Panc1 (cell line): Measurements from ENCODE around the gene SLC8A1. TPM values are rescaled to one million over a fixed set of nuclear protein-coding genes. Genes with fewer than 3 reads are reported as not detected.
"Not testable (repeated sequence)": the region's sequence is repeated elsewhere in the genome, so short reads cannot be mapped to it uniquely, and the experiment has no call there.

ENCODE experiments used
- ATAC-seq: fragments of 200-7000 bp; cut with Tn5 transposase; 2 replicates; pipeline ENCODE4 v1.9.1; 2020; ENCODE audit warnings: mild to moderate bottlenecking, moderate library complexity
- BruUV-seq: library from RNA; stranded (reverse); fragments of 400-500 nt; replicated peaks from 2 replicates; lab custom pipeline; 2021; lab: Mats Ljungman, UMichigan
- CTCF ChIA-PET: fragments of 300-600 bp; sonication (Branson Sonifier 250); formaldehyde crosslinking; loops from one replicate; lab custom pipeline; 2022; ENCODE audit warnings: antibody characterized with exemption; lab: Charles Lee
- POLR2A ChIA-PET: fragments of 300-600 bp; sonication (Branson Sonifier 250); formaldehyde crosslinking; loops from one replicate; lab custom pipeline; 2022; ENCODE audit warnings: antibody characterized with exemption; lab: Charles Lee
- DNase-seq: peaks from one replicate; pipeline ENCODE4 v3.0.0-alpha.2; 2010; ENCODE audit warnings: low read depth, low spot score
- H3K27ac ChIP-seq: 2 replicates; pipeline ENCODE4 v1.5.1; 2011; ENCODE audit warnings: mild to moderate bottlenecking, low read length, inconsistent platforms
- H3K27me3 ChIP-seq: fragments of 200-500 bp; sonication (Bioruptor generic); 2 replicates; pipeline ENCODE4 v1.6.0; 2014; ENCODE audit warnings: low read length, inconsistent platforms; ENCODE audit not compliant: control insufficient read depth, insufficient read depth
- H3K36me3 ChIP-seq: fragments of 200-500 bp; sonication (Bioruptor generic); 2 replicates; pipeline ENCODE4 v1.5.1; 2014; ENCODE audit warnings: inconsistent platforms, mild to moderate bottlenecking, low read length, moderate library complexity; ENCODE audit not compliant: control insufficient read depth, insufficient read depth
- H3K4me1 ChIP-seq: 2 replicates; pipeline ENCODE4 v1.5.1; 2011; ENCODE audit warnings: inconsistent platforms, mild to moderate bottlenecking, low read length, moderate library complexity; ENCODE audit not compliant: control insufficient read depth, insufficient read depth
- H3K4me3 ChIP-seq, 2 experiments: 2 replicates each; pipeline ENCODE4 v1.5.1; 2011 to 2012; ENCODE audit warnings: low read depth in 2 of 2, low read length in 2 of 2, mild to moderate bottlenecking in 2 of 2, inconsistent platforms in 1 of 2, moderate library complexity in 1 of 2
- H3K9me3 ChIP-seq: fragments of 200-500 bp; sonication (Bioruptor generic); 2 replicates; pipeline ENCODE4 v1.5.1; 2014; ENCODE audit warnings: low read depth, mild to moderate bottlenecking, inconsistent platforms, low read length, moderate library complexity; ENCODE audit not compliant: control insufficient read depth, insufficient read depth
- CTCF ChIP-seq: fragments of 450-650 bp; IDR thresholded peaks from 2 replicates; pipeline ENCODE4 v1.5.1; 2017; ENCODE audit warnings: mild to moderate bottlenecking
- POLR2AphosphoS5 ChIP-seq: IDR thresholded peaks from 2 replicates; pipeline ENCODE4 v1.6.1; 2012; ENCODE audit warnings: mild to moderate bottlenecking, low read depth, low read length, moderate library complexity
- REST ChIP-seq, 2 experiments: IDR thresholded peaks; 2 replicates each; pipeline ENCODE4 v1.6.1; 2011 to 2012; ENCODE audit warnings: low read depth in 2 of 2, control low read depth in 1 of 2, low read length in 1 of 2, mild to moderate bottlenecking in 1 of 2, moderate library complexity in 1 of 2; ENCODE audit not compliant: insufficient read depth in 1 of 2
- SIN3A ChIP-seq: IDR thresholded peaks from 2 replicates; pipeline ENCODE4 v1.6.1; 2012; ENCODE audit warnings: low read depth, mild to moderate bottlenecking, low read length, moderate library complexity, borderline replicate concordance; ENCODE audit not compliant: insufficient read depth
- TCF7L2 ChIP-seq: IDR thresholded peaks from 2 replicates; pipeline ENCODE4 v1.6.1; 2011; ENCODE audit warnings: mild to moderate bottlenecking, low read depth, low read length, inconsistent platforms
- in situ Hi-C: cut with HindIII; loops from 2 replicates; pipeline ENCODE4 v1.10.0; 2016; ENCODE audit warnings: low sequenced_read_pairs, low pct_unique_long_range_greater_than_20kb
- intact Hi-C: fragments of 100-400 bp; cut with micrococcal nuclease; formaldehyde crosslinking; loops from one replicate; pipeline ENCODE4 v1.10.0; 2022; ENCODE audit not compliant: unreplicated experiment
- total RNA-seq: library from RNA; stranded (reverse); gene quantifications from one replicate; pipeline ENCODE4 v1.2.1, GENCODE V29; 2021; ENCODE audit not compliant: unreplicated experiment

SLC8A1 gene
- total RNA-seq, 1 experiment from 2014 or later: 0.59 TPM

GRCh38 chr2:40087434-40087833 lies 364.5 kb downstream of the SLC8A1 start:
- POLR2A ChIA-PET: no interaction called here
- no peak for TF ChIP-seq TCF7L2
- no peak for TF ChIP-seq REST (IDR thresholded peaks at IDR 0.05; ENCODE audit: insufficient read depth in 1 of 2, low read depth in 2 of 2, low read length in 1 of 2)
- no peak for TF ChIP-seq SIN3A
- no peak for TF ChIP-seq POLR2AphosphoS5
- no peak for TF ChIP-seq CTCF
- H3K4me3 ChIP-seq: no peak overlapping the region
- ATAC-seq (no peak), DNase-seq (no peak)
- no peaks in the 10 kb centered on the region for H3K27me3 ChIP-seq
- in situ Hi-C loops (no loop called here), intact Hi-C loops (no loop called here)
- no peak overlapping the region for H3K27ac ChIP-seq
- no TSS peak for BruUV-seq
- H3K4me1 ChIP-seq: no peaks in the 10 kb centered on the region
- no peaks in the 10 kb centered on the region for H3K36me3 ChIP-seq
- no peaks in the 10 kb centered on the region for H3K9me3 ChIP-seq
- CTCF ChIA-PET: no interaction called here

- intact Hi-C loops: no loop called here
- DNase-seq (no peak), ATAC-seq (no peak)
- TF ChIP-seq SIN3A (no peak), CTCF (no peak), REST (IDR thresholded peaks at IDR 0.05; ENCODE audit: insufficient read depth in 1 of 2, low read depth in 2 of 2, low read length in 1 of 2) (no peak), TCF7L2 (no peak), POLR2AphosphoS5 (no peak)
- H3K27me3 ChIP-seq: no peaks in the 10 kb centered on the region
- ChIA-PET POLR2A (no interaction called here), CTCF (no interaction called here)
- H3K9me3 ChIP-seq: no peaks in the 10 kb centered on the region
- BruUV-seq: no TSS peak
- in situ Hi-C loops: no loop called here
- no peaks in the 10 kb centered on the region for H3K36me3 ChIP-seq
- H3K4me3 ChIP-seq: no peak overlapping the region
- no peak overlapping the region for H3K27ac ChIP-seq
- H3K4me1 ChIP-seq: no peaks in the 10 kb centered on the region
Observed at GRCh38 chr2:40085786-40086185, 366.1 kb downstream of the SLC8A1 start.

- H3K27me3 ChIP-seq, H3K4me3 ChIP-seq, H3K9me3 ChIP-seq, H3K27ac ChIP-seq, ATAC-seq, H3K36me3 ChIP-seq, DNase-seq, POLR2A ChIA-PET, H3K4me1 ChIP-seq, BruUV-seq, CTCF ChIA-PET, in situ Hi-C loops, intact Hi-C loops: not testable (repeated sequence)
Observed at GRCh38 chr2:40073336-40073735, 378.6 kb downstream of the SLC8A1 start.
